Thymus (tissue), 11 donors: Measurements from ENCODE around the gene CLSTN2. TPM values are rescaled to one million over a fixed set of nuclear protein-coding genes. Genes with fewer than 3 reads are reported as not detected.

Experiments used
- DNase-seq, 9 donors: peaks; one replicate each; pipeline ENCODE4 v3.0.0-alpha.2; 2013; ENCODE audit warnings: low spot score in 9 of 9, low read depth in 6 of 9, missing footprints in 1 of 9
- H3K27ac ChIP-seq, 2 donors: one replicate each; pipeline ENCODE4 v1.5.1; 2013; ENCODE audit warnings: control low read depth in 1 of 2, low read depth in 1 of 2, low read length in 1 of 2, mild to moderate bottlenecking in 1 of 2, moderate library complexity in 1 of 2
- H3K27me3 ChIP-seq, 2 donors: one replicate each; pipeline ENCODE4 v1.5.1; 2013; ENCODE audit warnings: low read length in 1 of 2; ENCODE audit not compliant: control insufficient read depth in 2 of 2, insufficient read depth in 1 of 2
- H3K36me3 ChIP-seq, 2 donors: one replicate each; pipeline ENCODE4 v1.5.1; 2013; ENCODE audit warnings: low read length in 1 of 2, mild to moderate bottlenecking in 1 of 2, moderate library complexity in 1 of 2; ENCODE audit not compliant: control insufficient read depth in 2 of 2, insufficient read depth in 2 of 2
- H3K4me1 ChIP-seq, 2 donors: one replicate each; pipeline ENCODE4 v1.5.1; 2013; ENCODE audit warnings: low read length in 2 of 2; ENCODE audit not compliant: control insufficient read depth in 2 of 2, insufficient read depth in 2 of 2
- H3K4me3 ChIP-seq, 2 donors: one replicate each; pipeline ENCODE4 v1.5.1; 2013; ENCODE audit warnings: low read length in 2 of 2, control low read depth in 1 of 2, mild to moderate bottlenecking in 1 of 2
- H3K9me3 ChIP-seq, 2 donors: one replicate each; pipeline ENCODE4 v1.5.1; 2013; ENCODE audit warnings: low read length in 1 of 2, mild to moderate bottlenecking in 1 of 2; ENCODE audit not compliant: control insufficient read depth in 2 of 2, insufficient read depth in 1 of 2
- WGBS: extraction: QIAGEN DNeasy Blood & Tissue Kit; methylation state at CpG from one replicate; pipeline ENCODE4 v1.1.7; 2013; 5-methylcytosine and 5-hydroxymethylcytosine counted together
- polyA plus RNA-seq: library from polyadenylated mRNA; stranded (reverse); fragments of 200-250 nt; gene quantifications from one replicate; pipeline ENCODE4 v1.2.3, GENCODE V29; 2013
- total RNA-seq: library from RNA; stranded (reverse); fragments of 120-200 nt; gene quantifications from one replicate; pipeline ENCODE4 v1.2.4, GENCODE V29; 2013
- donor health status: healthy.

Gene CLSTN2
- total and polyA plus RNA-seq, 2 donors, result 0.25 to 0.61 TPM

GRCh38 chr3:140545197-140545596 lies 610.2 kb downstream of the CLSTN2 start:
- Histone ChIP-seq H3K27me3 (no peaks in the 10 kb centered on the region), H3K36me3 (no peaks in the 10 kb centered on the region), H3K4me1 (no peaks in the 10 kb centered on the region), H3K9me3 (no peaks in the 10 kb centered on the region), H3K4me3 (no peak overlapping the region), H3K27ac (no peak overlapping the region)
- no peak for DNase-seq
- 91% methylated on average over 1 of the region's 1 CpG for WGBS

GRCh38 chr3:140545756-140546155 lies 610.8 kb downstream of the CLSTN2 start:
- no peak overlapping the region for H3K27ac ChIP-seq
- DNase-seq, result no peak
- no peaks in the 10 kb centered on the region for H3K36me3 ChIP-seq
- no peak overlapping the region for H3K4me3 ChIP-seq
- no peaks in the 10 kb centered on the region for H3K9me3 ChIP-seq
- no peaks in the 10 kb centered on the region for H3K27me3 ChIP-seq
- WGBS, result 79% methylated on average over 2 of the region's 2 CpGs
- no peaks in the 10 kb centered on the region for H3K4me1 ChIP-seq

- DNase-seq, result no peak
- Histone ChIP-seq H3K27ac (no peak overlapping the region), H3K4me3 (no peak overlapping the region), H3K27me3 (no peaks in the 10 kb centered on the region), H3K36me3 (no peaks in the 10 kb centered on the region), H3K4me1 (no peaks in the 10 kb centered on the region), H3K9me3 (no peaks in the 10 kb centered on the region)
- 48% methylated on average over 6 of the region's 6 CpGs for WGBS
Observed at GRCh38 chr3:140546649-140547048, 611.7 kb downstream of the CLSTN2 start.

DNA sequence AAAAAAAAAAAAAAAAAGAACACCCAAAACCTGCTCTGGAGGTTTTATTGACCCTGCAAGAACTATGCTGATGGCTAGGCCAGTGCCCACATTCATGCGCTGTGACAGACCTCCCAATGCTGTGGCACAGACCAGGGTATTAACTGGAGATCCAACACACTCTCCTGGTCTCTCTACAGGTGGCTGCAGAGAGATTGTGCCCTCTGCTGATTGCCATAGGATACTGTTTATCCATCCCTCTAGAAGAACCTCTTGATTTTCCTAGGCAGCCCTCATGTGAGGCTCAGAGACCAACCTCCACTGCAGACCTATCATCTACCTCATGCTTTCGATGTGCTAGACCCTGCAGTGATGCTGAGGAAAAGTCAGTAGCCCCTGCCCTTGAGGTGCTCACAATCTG lies 617.4 kb downstream of the CLSTN2 start:
- no peak for DNase-seq
- Histone ChIP-seq H3K4me3 (no peak overlapping the region), H3K27me3 (no peaks in the 10 kb centered on the region), H3K27ac (no peak overlapping the region), H3K4me1 (no peaks in the 10 kb centered on the region), H3K9me3 (no peaks in the 10 kb centered on the region), H3K36me3 (no peaks in the 10 kb centered on the region)
- WGBS, result 92% methylated on average over 2 of the region's 2 CpGs

- Histone ChIP-seq H3K4me3 (no peak overlapping the region), H3K4me1 (no peaks in the 10 kb centered on the region), H3K9me3 (no peaks in the 10 kb centered on the region), H3K36me3 (no peaks in the 10 kb centered on the region), H3K27me3 (no peaks in the 10 kb centered on the region), H3K27ac (no peak overlapping the region)
- no peak for DNase-seq
- 97% methylated on average over 5 of the region's 5 CpGs for WGBS
Observed at GRCh38 chr3:140552898-140553297, 617.9 kb downstream of the CLSTN2 start.

DNA sequence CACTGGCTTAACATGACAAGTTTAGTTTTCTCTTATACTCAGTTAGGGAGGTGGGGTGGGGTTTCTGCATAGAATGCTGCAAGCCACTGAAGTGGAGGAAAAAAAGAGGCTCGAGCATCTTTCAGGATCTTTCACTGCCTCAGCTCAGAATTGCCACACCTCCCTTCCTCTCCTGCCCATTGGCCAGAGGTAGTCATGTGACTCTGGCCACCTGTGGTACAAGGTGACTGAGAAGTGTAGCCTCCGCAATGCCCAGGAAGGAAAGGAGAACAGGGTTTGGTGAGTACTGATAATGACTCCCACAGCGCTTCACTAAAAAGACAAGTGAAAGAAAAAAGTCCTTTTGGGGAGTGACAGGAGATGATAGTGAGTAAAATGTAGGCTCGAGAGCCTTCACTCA lies 618.6 kb downstream of the CLSTN2 start:
- no peaks in the 10 kb centered on the region for H3K4me1 ChIP-seq
- 88% methylated on average over 4 of the region's 4 CpGs for WGBS
- no peak overlapping the region for H3K4me3 ChIP-seq
- H3K9me3 ChIP-seq, result no peaks in the 10 kb centered on the region
- no peak overlapping the region for H3K27ac ChIP-seq
- DNase-seq, result no peak
- H3K27me3 ChIP-seq, result no peaks in the 10 kb centered on the region
- H3K36me3 ChIP-seq, result no peaks in the 10 kb centered on the region

DNA sequence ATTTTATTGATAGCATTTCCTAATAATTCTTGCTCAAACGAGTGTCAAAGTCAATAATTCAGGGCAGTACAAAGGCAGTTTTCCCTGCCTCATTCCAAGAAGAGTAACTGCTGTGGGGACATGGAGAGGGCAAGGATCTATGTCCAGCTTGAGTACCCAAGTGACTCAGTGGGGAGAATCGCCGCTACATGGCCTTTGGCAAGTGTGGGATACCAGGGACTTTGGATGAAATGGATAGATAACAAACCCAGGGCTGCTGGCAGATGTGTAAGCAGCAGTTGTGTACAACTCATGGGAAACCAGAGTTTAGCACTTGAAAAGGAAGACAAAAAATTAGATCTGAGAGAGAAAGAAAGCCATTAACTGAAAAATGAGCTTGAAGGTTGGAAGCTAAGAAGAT lies 620.7 kb downstream of the CLSTN2 start:
- DNase-seq, result no peak
- Histone ChIP-seq H3K4me3 (no peak overlapping the region), H3K36me3 (no peaks in the 10 kb centered on the region), H3K27ac (no peak overlapping the region), H3K4me1 (no peaks in the 10 kb centered on the region), H3K27me3 (no peaks in the 10 kb centered on the region), H3K9me3 (no peaks in the 10 kb centered on the region)
- WGBS, result 94% methylated on average over 3 of the region's 3 CpGs

DNA sequence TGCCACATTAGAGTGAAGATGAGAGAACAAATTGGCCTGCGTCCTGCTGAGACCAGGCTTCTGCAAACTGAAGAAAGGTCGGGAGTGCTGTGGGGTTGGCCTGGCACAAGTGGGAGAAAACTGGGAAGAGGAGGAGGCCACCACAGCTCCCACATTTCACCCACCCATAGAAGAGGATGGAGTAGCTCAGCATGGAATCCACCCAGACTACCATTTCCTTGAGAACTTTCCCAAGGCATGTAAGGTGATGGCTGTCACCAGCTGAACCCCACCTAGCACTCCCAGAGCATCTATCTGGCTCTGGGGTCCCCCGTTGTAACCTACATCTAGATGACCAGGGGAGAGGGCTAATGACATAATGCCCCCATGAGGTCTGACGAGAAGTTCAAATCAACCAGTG lies 622.5 kb downstream of the CLSTN2 start:
- no peaks in the 10 kb centered on the region for H3K9me3 ChIP-seq
- no peak overlapping the region for H3K4me3 ChIP-seq
- no peak overlapping the region for H3K27ac ChIP-seq
- 90% methylated on average over 4 of the region's 4 CpGs for WGBS
- H3K27me3 ChIP-seq, result no peaks in the 10 kb centered on the region
- no peaks in the 10 kb centered on the region for H3K4me1 ChIP-seq
- no peak for DNase-seq
- no peaks in the 10 kb centered on the region for H3K36me3 ChIP-seq

DNA sequence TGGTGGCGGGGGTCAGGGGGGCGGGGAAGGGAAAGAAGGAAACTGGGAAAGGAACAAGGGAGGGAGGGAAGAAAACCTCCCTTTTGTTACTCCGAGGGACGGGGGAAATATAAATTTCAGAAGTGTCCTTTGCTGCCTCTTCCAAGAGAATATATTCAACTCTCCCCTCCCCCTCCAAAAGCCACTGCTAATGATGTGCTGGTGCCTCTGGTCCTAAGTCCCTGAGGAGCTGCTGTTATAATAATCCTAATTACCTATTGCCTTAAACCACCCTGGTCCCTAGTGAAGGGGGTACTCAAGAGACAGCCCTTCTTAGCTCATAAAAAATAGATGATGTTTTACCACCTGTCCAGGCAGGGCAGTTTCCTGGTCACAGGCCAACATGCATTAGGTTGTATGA lies 624.6 kb downstream of the CLSTN2 start:
- 68% methylated on average over 4 of the region's 4 CpGs for WGBS

DNA sequence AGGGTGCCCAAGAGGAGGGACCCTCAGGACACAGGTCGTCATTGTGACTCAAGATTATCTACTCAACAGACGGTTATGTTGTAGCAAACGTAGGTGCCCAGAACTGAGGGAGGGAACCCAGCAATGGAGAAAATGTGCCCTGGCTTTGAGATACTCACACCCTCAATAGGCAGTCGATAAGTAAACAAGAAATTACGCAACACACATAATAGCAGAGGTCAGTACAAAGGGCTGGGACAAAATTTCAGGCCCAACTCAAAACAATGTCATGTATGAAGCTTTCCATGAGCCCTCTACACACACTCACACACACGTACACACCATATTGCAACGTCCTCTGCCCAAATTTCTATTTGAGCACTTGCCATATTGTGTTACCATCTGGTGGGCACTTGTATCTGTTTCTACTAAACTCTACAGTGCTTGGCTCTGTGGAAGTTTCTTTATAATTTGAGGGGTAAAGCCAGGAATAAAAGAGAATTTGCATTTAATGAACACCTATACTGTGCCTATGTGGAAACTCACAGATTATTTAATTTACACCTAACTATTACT lies 628.3 kb downstream of the CLSTN2 start:
- H3K27me3 ChIP-seq, result no peaks in the 10 kb centered on the region
- no peaks in the 10 kb centered on the region for H3K36me3 ChIP-seq
- H3K27ac ChIP-seq, result no peak overlapping the region
- 80% methylated on average over 7 of the region's 7 CpGs for WGBS
- H3K4me1 ChIP-seq, result no peaks in the 10 kb centered on the region
- no peaks in the 10 kb centered on the region for H3K9me3 ChIP-seq
- no peak for DNase-seq
- no peak overlapping the region for H3K4me3 ChIP-seq

More for the DNA sequence above, 624.6 kb downstream of the CLSTN2 start:
- Histone ChIP-seq H3K27ac (no peak overlapping the region), H3K36me3 (no peaks in the 10 kb centered on the region), H3K27me3 (no peaks in the 10 kb centered on the region), H3K9me3 (no peaks in the 10 kb centered on the region), H3K4me1 (no peaks in the 10 kb centered on the region), H3K4me3 (no peak overlapping the region)
- no peak for DNase-seq
